ENCODE results near the gene RANBP3. TPM values are rescaled to one million over a fixed set of nuclear protein-coding genes. Genes with fewer than 3 reads are reported as not detected.

The RANBP3 gene
- total RNA-seq, 2 experiments from 2014 or later, result 74.3 to 90.2 TPM

GRCh38 chr19:6005321-6006069, 27.6 kb upstream of the RANBP3 start:
- Histone ChIP-seq H4K20me1 (ENCODE audit: insufficient read depth, low read length) (no peaks in the 10 kb centered on the region), H3K4me1 (ENCODE audit: insufficient read depth, low read length, poor library complexity, severe bottlenecking) (no peaks in the 10 kb centered on the region), H2AFZ (ENCODE audit: low read length) (no peak overlapping the region), H3K9me3 (ENCODE audit: low read length) (no peaks in the 10 kb centered on the region), H3K27ac (ENCODE audit: low read depth, low read length, poor library complexity, severe bottlenecking) (no peak overlapping the region), H3K4me2 (ENCODE audit: low read length) (no peak overlapping the region), H3K4me3 (ENCODE audit: low read depth, low read length, poor library complexity, severe bottlenecking) (no peak overlapping the region), H3K79me2 (ENCODE audit: insufficient read depth, low read depth, low read length) (no peaks in the 10 kb centered on the region), H3K9me2 (ENCODE audit: insufficient read depth, low read length) (no peaks in the 10 kb centered on the region), H3K36me3 (ENCODE audit: insufficient read depth, low read length) (no peaks in the 10 kb centered on the region)
- intact Hi-C loops (cut with micrococcal nuclease; ENCODE audit: unreplicated experiment), result no loop called here
- TF ChIP-seq CTCF (conservative IDR thresholded peaks at IDR 0.05; ENCODE audit: low read length) (no peak), EZH2phosphoT487 (IDR thresholded peaks at IDR 0.05; ENCODE audit: borderline replicate concordance, low read depth, low read length) (no peak)
- no TSS peak for BruUV-seq (replicated peaks)
- ChIA-PET POLR2A (interaction anchor here (0.6 kb wide), 2 partner anchors 21 to 322 kb away, joined by 3 read pairs; no protein-coding TSS in a partner anchor), CTCF (ENCODE audit: unreplicated experiment) (no interaction called here)
- no peak for DNase-seq (ENCODE audit: low spot score)

GRCh38 chr19:6003976-6004375, 26.0 kb upstream of the RANBP3 start:
- Histone ChIP-seq H3K79me2 (ENCODE audit: insufficient read depth, low read depth, low read length) (no peaks in the 10 kb centered on the region), H3K4me3 (ENCODE audit: low read depth, low read length, poor library complexity, severe bottlenecking) (no peak overlapping the region), H4K20me1 (ENCODE audit: insufficient read depth, low read length) (no peaks in the 10 kb centered on the region), H3K9me3 (ENCODE audit: low read length) (no peaks in the 10 kb centered on the region), H3K4me1 (ENCODE audit: insufficient read depth, low read length, poor library complexity, severe bottlenecking) (no peaks in the 10 kb centered on the region), H2AFZ (ENCODE audit: low read length) (no peak overlapping the region), H3K4me2 (ENCODE audit: low read length) (no peak overlapping the region), H3K27ac (ENCODE audit: low read depth, low read length, poor library complexity, severe bottlenecking) (no peak overlapping the region), H3K9me2 (ENCODE audit: insufficient read depth, low read length) (no peaks in the 10 kb centered on the region), H3K36me3 (ENCODE audit: insufficient read depth, low read length) (no peaks in the 10 kb centered on the region)
- ChIA-PET POLR2A (no interaction called here), CTCF (ENCODE audit: unreplicated experiment) (no interaction called here)
- TF ChIP-seq EZH2phosphoT487 (IDR thresholded peaks at IDR 0.05; ENCODE audit: borderline replicate concordance, low read depth, low read length) (no peak), CTCF (conservative IDR thresholded peaks at IDR 0.05; ENCODE audit: low read length) (no peak)
- DNase-seq (ENCODE audit: low spot score), result no peak
- intact Hi-C loops (cut with micrococcal nuclease; ENCODE audit: unreplicated experiment), result no loop called here
- BruUV-seq (replicated peaks), result no TSS peak

- no peak for DNase-seq (ENCODE audit: low spot score)
- intact Hi-C loops (cut with micrococcal nuclease; ENCODE audit: unreplicated experiment), result no loop called here
- Histone ChIP-seq H2AFZ (ENCODE audit: low read length) (no peak overlapping the region), H3K4me1 (ENCODE audit: insufficient read depth, low read length, poor library complexity, severe bottlenecking) (no peaks in the 10 kb centered on the region), H3K36me3 (ENCODE audit: insufficient read depth, low read length) (no peaks in the 10 kb centered on the region), H3K79me2 (ENCODE audit: insufficient read depth, low read depth, low read length) (no peaks in the 10 kb centered on the region), H4K20me1 (ENCODE audit: insufficient read depth, low read length) (no peaks in the 10 kb centered on the region), H3K27ac (ENCODE audit: low read depth, low read length, poor library complexity, severe bottlenecking) (no peak overlapping the region), H3K9me2 (ENCODE audit: insufficient read depth, low read length) (no peaks in the 10 kb centered on the region), H3K4me2 (ENCODE audit: low read length) (no peak overlapping the region), H3K4me3 (ENCODE audit: low read depth, low read length, poor library complexity, severe bottlenecking) (no peak overlapping the region), H3K9me3 (ENCODE audit: low read length) (no peaks in the 10 kb centered on the region)
- no TSS peak for BruUV-seq (replicated peaks)
- ChIA-PET CTCF (ENCODE audit: unreplicated experiment) (no interaction called here), POLR2A (no interaction called here)
- no peak for TF ChIP-seq EZH2phosphoT487 (IDR thresholded peaks at IDR 0.05; ENCODE audit: borderline replicate concordance, low read depth, low read length)
- TF ChIP-seq CTCF (conservative IDR thresholded peaks at IDR 0.05; ENCODE audit: low read length), result no peak
These were observed 24.7 kb upstream of the RANBP3 start for GRCh38 chr19:6002591-6002990.
